ENCODE measurements around the gene ESR2. TPM values are rescaled to one million over a fixed set of nuclear protein-coding genes. Genes with fewer than 3 reads are reported as not detected.

The ESR2 gene
- polyA plus RNA-seq, 3 donors = 0.04 TPM; not detected in 2

DNA sequence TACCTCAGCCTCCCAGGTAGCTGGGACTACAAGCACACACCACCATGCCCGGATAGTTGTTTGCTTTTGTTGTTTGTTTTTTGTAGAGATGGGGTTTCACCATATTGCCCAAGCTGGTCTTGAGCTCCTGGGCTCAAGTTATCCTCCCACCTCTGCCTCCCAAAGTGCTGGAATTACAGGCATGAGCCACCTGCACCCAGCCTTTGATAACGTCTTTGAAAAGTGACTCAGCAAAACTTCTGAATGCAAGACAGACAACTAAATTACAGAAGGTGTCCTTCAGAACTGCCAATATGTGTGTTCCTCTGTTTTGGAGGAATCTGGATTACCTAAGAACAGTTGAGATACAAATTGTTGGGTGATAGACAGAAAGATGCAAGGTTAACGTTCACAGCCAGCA lies 99.8 kb downstream of the ESR2 start:
- H3K27ac ChIP-seq (ENCODE audit: low read depth in 1 of 2, low read length in 2 of 2) = no peak overlapping the region
- no peaks in the 10 kb centered on the region for H3K9me3 ChIP-seq (replicated peaks in 1 of 2; ENCODE audit: control insufficient read depth in 1 of 2, insufficient read depth in 1 of 2, low read length in 2 of 2)
- TF ChIP-seq, protein P1, sequence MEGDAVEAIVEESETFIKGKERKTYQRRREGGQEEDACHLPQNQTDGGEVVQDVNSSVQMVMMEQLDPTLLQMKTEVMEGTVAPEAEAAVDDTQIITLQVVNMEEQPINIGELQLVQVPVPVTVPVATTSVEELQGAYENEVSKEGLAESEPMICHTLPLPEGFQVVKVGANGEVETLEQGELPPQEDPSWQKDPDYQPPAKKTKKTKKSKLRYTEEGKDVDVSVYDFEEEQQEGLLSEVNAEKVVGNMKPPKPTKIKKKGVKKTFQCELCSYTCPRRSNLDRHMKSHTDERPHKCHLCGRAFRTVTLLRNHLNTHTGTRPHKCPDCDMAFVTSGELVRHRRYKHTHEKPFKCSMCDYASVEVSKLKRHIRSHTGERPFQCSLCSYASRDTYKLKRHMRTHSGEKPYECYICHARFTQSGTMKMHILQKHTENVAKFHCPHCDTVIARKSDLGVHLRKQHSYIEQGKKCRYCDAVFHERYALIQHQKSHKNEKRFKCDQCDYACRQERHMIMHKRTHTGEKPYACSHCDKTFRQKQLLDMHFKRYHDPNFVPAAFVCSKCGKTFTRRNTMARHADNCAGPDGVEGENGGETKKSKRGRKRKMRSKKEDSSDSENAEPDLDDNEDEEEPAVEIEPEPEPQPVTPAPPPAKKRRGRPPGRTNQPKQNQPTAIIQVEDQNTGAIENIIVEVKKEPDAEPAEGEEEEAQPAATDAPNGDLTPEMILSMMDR (IDR thresholded peaks at IDR 0.05) = no peak
- no peaks in the 10 kb centered on the region for H3K4me1 ChIP-seq (ENCODE audit: control insufficient read depth in 1 of 2, insufficient read depth in 2 of 2, low read length in 2 of 2)
- H3K9me3 Mint-ChIP-seq = peaks cover 0 to 1% (median 0%) of the 10 kb centered on the region in 7 donors
- H4K20me1 ChIP-seq (ENCODE audit: insufficient read depth, low read length) = no peaks in the 10 kb centered on the region
- peaks cover 0 to 7% of the 10 kb centered on the region in 2 donors for H3K27me3 ChIP-seq (ENCODE audit: control insufficient read depth in 2 of 2, insufficient read depth in 2 of 2, low read length in 2 of 2)
- no peak overlapping the region for H3K4me3 ChIP-seq (replicated peaks in 1 of 3; ENCODE audit: low read depth in 2 of 3, low read length in 3 of 3)
- H3K27ac Mint-ChIP-seq = no peak overlapping the region
- H3K4me3 Mint-ChIP-seq = no peak overlapping the region
- H3K36me3 Mint-ChIP-seq = no peaks in the 10 kb centered on the region
- WGBS (ENCODE audit: insufficient coverage) = 0% methylated on average over 1 of the region's 3 CpGs
- H3K27me3 Mint-ChIP-seq (ENCODE audit: low read depth in 3 of 3) = peaks cover 7 to 10% (median 9%) of the 10 kb centered on the region in 3 donors
- H2AFZ ChIP-seq (ENCODE audit: insufficient read depth, low read depth, low read length, poor library complexity, severe bottlenecking) = no peak overlapping the region
- H3K36me3 ChIP-seq (replicated peaks in 1 of 2; ENCODE audit: control insufficient read depth in 1 of 2, insufficient read depth in 2 of 2, low read length in 2 of 2) = no peaks in the 10 kb centered on the region
- DNase-seq = no peak
- no peak overlapping the region for H3K4me2 ChIP-seq (replicated peaks; ENCODE audit: extremely low read depth, low read length, poor library complexity, severe bottlenecking)
- intact Hi-C loops (cut with micrococcal nuclease) = no loop called here
- H3K79me2 ChIP-seq (ENCODE audit: insufficient read depth, low read length) = no peaks in the 10 kb centered on the region
- peaks cover 10% of the 10 kb centered on the region for H3K4me1 Mint-ChIP-seq
- H3K9ac ChIP-seq (ENCODE audit: insufficient read depth, low read length, poor library complexity, severe bottlenecking) = no peak overlapping the region

DNA sequence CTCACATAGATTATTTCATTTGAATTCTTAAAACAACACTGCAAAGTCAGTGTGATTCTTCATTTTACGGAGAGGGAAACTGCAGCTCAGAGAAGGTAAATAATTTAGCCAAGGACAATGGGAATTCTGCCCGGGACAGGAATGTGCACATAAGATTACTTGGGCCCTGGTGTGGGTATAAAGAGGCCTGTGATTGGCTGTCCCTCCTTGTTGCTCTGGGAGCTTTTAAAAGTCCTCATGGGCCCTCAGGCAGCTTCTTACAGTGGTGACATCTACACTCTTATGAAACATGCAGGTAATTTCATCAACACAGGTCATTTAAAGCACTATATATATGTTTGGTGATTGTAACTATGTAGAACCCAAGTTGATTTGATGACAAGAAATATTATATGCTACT lies 100.3 kb downstream of the ESR2 start:
- Histone ChIP-seq H3K4me2 (replicated peaks; ENCODE audit: extremely low read depth, low read length, poor library complexity, severe bottlenecking) (no peak overlapping the region), H3K9me3 (replicated peaks in 1 of 2; ENCODE audit: control insufficient read depth in 1 of 2, insufficient read depth in 1 of 2, low read length in 2 of 2) (no peaks in the 10 kb centered on the region), H3K36me3 (replicated peaks in 1 of 2; ENCODE audit: control insufficient read depth in 1 of 2, insufficient read depth in 2 of 2, low read length in 2 of 2) (no peaks in the 10 kb centered on the region), H3K4me3 (replicated peaks in 1 of 3; ENCODE audit: low read depth in 2 of 3, low read length in 3 of 3) (no peak overlapping the region), H3K9ac (ENCODE audit: insufficient read depth, low read length, poor library complexity, severe bottlenecking) (no peak overlapping the region), H3K27ac (ENCODE audit: low read depth in 1 of 2, low read length in 2 of 2) (no peak overlapping the region), H3K4me1 (ENCODE audit: control insufficient read depth in 1 of 2, insufficient read depth in 2 of 2, low read length in 2 of 2) (no peaks in the 10 kb centered on the region), H4K20me1 (ENCODE audit: insufficient read depth, low read length) (no peaks in the 10 kb centered on the region), H2AFZ (ENCODE audit: insufficient read depth, low read depth, low read length, poor library complexity, severe bottlenecking) (no peak overlapping the region), H3K79me2 (ENCODE audit: insufficient read depth, low read length) (no peaks in the 10 kb centered on the region), H3K27me3 (ENCODE audit: control insufficient read depth in 2 of 2, insufficient read depth in 2 of 2, low read length in 2 of 2) (peaks cover 0 to 7% of the 10 kb centered on the region in 2 donors)
- H3K36me3 Mint-ChIP-seq = no peaks in the 10 kb centered on the region
- peaks cover 7 to 10% (median 9%) of the 10 kb centered on the region in 3 donors for H3K27me3 Mint-ChIP-seq (ENCODE audit: low read depth in 3 of 3)
- no peak overlapping the region for H3K27ac Mint-ChIP-seq
- intact Hi-C loops (cut with micrococcal nuclease) = no loop called here
- H3K9me3 Mint-ChIP-seq = peaks cover 0 to 1% (median 0%) of the 10 kb centered on the region in 7 donors
- TF ChIP-seq, protein P1 (IDR thresholded peaks at IDR 0.05) = no peak
- WGBS (ENCODE audit: insufficient coverage) = 95% methylated on average over 2 of the region's 2 CpGs
- no peak for DNase-seq
- no peak overlapping the region for H3K4me3 Mint-ChIP-seq
- peaks cover 10% of the 10 kb centered on the region for H3K4me1 Mint-ChIP-seq

Data from CD14-positive monocyte (primary cell).